Naive thymus-derived CD4-positive, alpha-beta T cell (primary cell): ENCODE measurements around the gene OTUD4. TPM values are rescaled to one million over a fixed set of nuclear protein-coding genes. Genes with fewer than 3 reads are reported as not detected.
A peak's percentile ranks its signal among the peaks of the same experiment; 100 is the strongest.

Experiments used
- ATAC-seq: fragments of 150-1000 bp; cut with Tn5 transposase; 2 replicates; pipeline ENCODE4 v1.10.0; 2021; ENCODE audit warnings: mild to moderate bottlenecking, moderate library complexity
- CTCF ChIA-PET: fragments of 350-600 bp; sonication (Branson Sonifier 250); formaldehyde crosslinking; loops from one replicate; lab custom pipeline; 2021; ENCODE audit warnings: antibody characterized with exemption; lab: Charles Lee
- POLR2A ChIA-PET: fragments of 350-600 bp; sonication (Branson Sonifier 250); formaldehyde crosslinking; loops from one replicate; lab custom pipeline; 2021; ENCODE audit warnings: antibody characterized with exemption, inconsistent platforms; lab: Charles Lee
- DNase-seq, 9 donors: peaks; one replicate each; pipeline versions ENCODE4 v3.0.0 to v3.0.0-alpha.2; 2020 to 2022; ENCODE audit warnings: mixed read lengths in 1 of 9
- H3K27ac ChIP-seq: one replicate; pipeline ENCODE4 v1.7.0; 2013; ENCODE audit warnings: mild to moderate bottlenecking, low read depth, low read length, moderate library complexity
- H3K27me3 ChIP-seq, 2 donors: one replicate each; pipeline ENCODE4 v1.7.0; 2013; ENCODE audit warnings: low read length in 2 of 2, mild to moderate bottlenecking in 2 of 2, moderate library complexity in 2 of 2; ENCODE audit not compliant: control insufficient read depth in 2 of 2, insufficient read depth in 2 of 2
- H3K36me3 ChIP-seq, 3 experiments: 1 replicate in 2 of 3; 2 replicates in 1 of 3; pipeline ENCODE4 v1.7.0; 2013; ENCODE audit warnings: low read length in 3 of 3, mild to moderate bottlenecking in 3 of 3, moderate library complexity in 1 of 3; ENCODE audit not compliant: insufficient read depth in 3 of 3, control insufficient read depth in 2 of 3
- H3K4me1 ChIP-seq, 2 donors: one replicate each; pipeline ENCODE4 v1.7.0; 2013; ENCODE audit warnings: low read length in 2 of 2, mild to moderate bottlenecking in 2 of 2, moderate library complexity in 1 of 2; ENCODE audit not compliant: control insufficient read depth in 2 of 2, insufficient read depth in 2 of 2
- H3K4me3 ChIP-seq: 2 replicates; pipeline ENCODE4 v1.7.0; 2013; ENCODE audit warnings: mild to moderate bottlenecking, low read length
- H3K9me3 ChIP-seq, 3 experiments: 1 replicate in 2 of 3; 2 replicates in 1 of 3; pipeline ENCODE4 v1.7.0; 2013; ENCODE audit warnings: low read length in 3 of 3; ENCODE audit not compliant: control insufficient read depth in 2 of 3
- H3K27ac Mint-ChIP-seq, 9 donors: one replicate each; pipeline ENCODE4 v1.8.0; 2020 to 2022; ENCODE audit warnings: mixed read lengths in 9 of 9, mild to moderate bottlenecking in 8 of 9, moderate library complexity in 5 of 9, inconsistent platforms in 2 of 9
- H3K27me3 Mint-ChIP-seq, 5 donors: one replicate each; pipeline ENCODE4 v1.8.0; 2021 to 2022; ENCODE audit warnings: mixed read lengths in 5 of 5, mild to moderate bottlenecking in 1 of 5
- H3K36me3 Mint-ChIP-seq, 5 donors: one replicate each; pipeline ENCODE4 v1.8.0; 2020 to 2022; ENCODE audit warnings: mixed read lengths in 5 of 5, mild to moderate bottlenecking in 3 of 5, inconsistent platforms in 1 of 5
- H3K4me1 Mint-ChIP-seq, 7 donors: one replicate each; pipeline ENCODE4 v1.8.0; 2020 to 2022; ENCODE audit warnings: mixed read lengths in 7 of 7, mild to moderate bottlenecking in 3 of 7, inconsistent platforms in 1 of 7
- H3K4me3 Mint-ChIP-seq, 10 donors: one replicate each; pipeline ENCODE4 v1.8.0; 2020 to 2022; ENCODE audit warnings: mild to moderate bottlenecking in 10 of 10, mixed read lengths in 10 of 10, moderate library complexity in 6 of 10, inconsistent platforms in 2 of 10
- H3K9me3 Mint-ChIP-seq, 11 donors: one replicate each; pipeline ENCODE4 v1.8.0; 2020 to 2022; ENCODE audit warnings: mixed read lengths in 11 of 11, mild to moderate bottlenecking in 4 of 11, inconsistent platforms in 1 of 11, moderate library complexity in 1 of 11
- intact Hi-C, 2 donors: fragments of 100-400 bp; cut with micrococcal nuclease; formaldehyde crosslinking; loops; one replicate each; pipeline ENCODE4 v1.15.1; 2023
- polyA plus RNA-seq, 2 donors: library from polyadenylated mRNA; unstranded; fragments of 300-500 nt; fragmentation: Illumina TruSeq; gene quantifications; one replicate each; pipeline ENCODE4 v1.2.3, GENCODE V29; 2021
- total RNA-seq, 6 experiments: library from RNA in 5 of 6; stranded (reverse) in 5 of 6; gene quantifications; 1 replicate in 5 of 6; 2 replicates in 1 of 6; pipeline ENCODE4 v1.2.3 and lab custom pipeline; 2021 to 2026

Gene OTUD4
- total and polyA plus RNA-seq, 7 experiments from 2014 or later: 15.0 to 65.4 (median 54.2) TPM

- ATAC-seq (no peak), DNase-seq (no peak)
- Histone ChIP-seq H3K36me3 (peaks cover 2 to 65% (median 4%) of the 10 kb centered on the region in 3 experiments), H3K27me3 (no peaks in the 10 kb centered on the region), H3K4me3 (no peak overlapping the region), H3K9me3 (no peaks in the 10 kb centered on the region), H3K27ac (no peak overlapping the region), H3K4me1 (peaks cover 0 to 5% of the 10 kb centered on the region in 2 donors)
- intact Hi-C loops: no loop called here
- CTCF ChIA-PET: no interaction called here
- Mint-ChIP-seq H3K27ac (peak overlapping the region in 2 of 9 donors; percentile 32 to 92), H3K4me1 (peaks cover 0 to 42% (median 0%) of the 10 kb centered on the region in 7 donors), H3K36me3 (peaks cover 10 to 49% (median 30%) of the 10 kb centered on the region in 5 donors), H3K9me3 (no peaks in the 10 kb centered on the region), H3K27me3 (no peaks in the 10 kb centered on the region), H3K4me3 (peak overlapping the region in 1 of 10 donors; percentile 75)
- POLR2A ChIA-PET: interaction anchor here (0.7 kb wide), 1 partner anchor 10 kb away, joined by 3 read pairs; no protein-coding TSS in a partner anchor
Measured at GRCh38 chr4:145125396-145125795, 55.0 kb downstream of the OTUD4 start.

DNA sequence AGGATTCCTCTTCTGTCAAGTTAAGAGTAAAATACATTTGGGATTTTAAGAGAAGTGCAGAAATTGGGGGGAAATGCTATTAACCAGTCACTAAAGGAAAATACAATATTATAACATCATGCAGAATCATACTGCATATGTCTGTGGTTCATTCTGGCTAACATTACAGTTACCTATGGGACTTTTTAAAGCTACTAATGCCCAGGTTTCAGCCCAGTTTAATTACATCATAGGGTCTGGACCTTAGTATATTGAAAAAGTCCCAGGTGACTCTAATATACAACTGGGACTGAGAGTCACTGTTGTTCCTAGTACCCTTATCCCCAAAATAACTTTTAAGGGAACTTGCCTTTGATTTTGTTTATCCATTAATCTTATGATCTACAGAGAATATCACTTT lies 72.3 kb downstream of the OTUD4 start:
- no peaks in the 10 kb centered on the region for H3K27me3 Mint-ChIP-seq
- POLR2A ChIA-PET: no interaction called here
- CTCF ChIA-PET: no interaction called here
- Histone ChIP-seq H3K4me1 (no peaks in the 10 kb centered on the region), H3K4me3 (no peak overlapping the region), H3K36me3 (peaks cover 18 to 75% (median 64%) of the 10 kb centered on the region in 3 experiments), H3K27ac (no peak overlapping the region), H3K9me3 (no peaks in the 10 kb centered on the region), H3K27me3 (no peaks in the 10 kb centered on the region)
- DNase-seq (no peak), ATAC-seq (no peak)
- intact Hi-C loops: no loop called here
- H3K4me3 Mint-ChIP-seq: no peak overlapping the region
- peaks cover 6 to 23% (median 14%) of the 10 kb centered on the region in 7 donors for H3K4me1 Mint-ChIP-seq
- peaks cover 9 to 43% (median 26%) of the 10 kb centered on the region in 5 donors for H3K36me3 Mint-ChIP-seq
- no peaks in the 10 kb centered on the region for H3K9me3 Mint-ChIP-seq
- no peak overlapping the region for H3K27ac Mint-ChIP-seq

DNA sequence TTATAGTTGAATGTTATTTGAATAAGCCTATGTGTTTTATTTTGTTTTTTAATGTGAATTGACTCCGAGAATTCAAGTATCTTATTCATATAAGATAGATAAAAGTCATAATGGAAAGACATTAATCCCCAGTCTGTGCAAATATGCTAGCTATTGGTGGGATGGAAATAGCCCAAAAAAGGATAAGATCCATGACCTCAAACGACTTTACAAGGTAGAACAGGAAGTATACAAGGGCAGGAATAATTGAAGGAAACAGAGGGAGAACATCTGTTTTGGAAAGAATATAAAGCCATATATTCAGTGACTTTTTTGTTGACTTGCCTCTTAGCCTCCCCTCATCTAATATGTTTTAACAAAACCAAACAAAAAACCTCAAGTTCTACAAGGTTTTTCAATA lies 73.3 kb downstream of the OTUD4 start:
- ATAC-seq (no peak), DNase-seq (no peak)
- no peak overlapping the region for H3K4me3 ChIP-seq
- peaks cover 0 to 3% of the 10 kb centered on the region in 2 donors for H3K4me1 ChIP-seq
- intact Hi-C loops: no loop called here
- H3K27ac Mint-ChIP-seq: peak overlapping the region in 1 of 9 donors; percentile 25
- no peaks in the 10 kb centered on the region for H3K9me3 ChIP-seq
- H3K27me3 Mint-ChIP-seq: no peaks in the 10 kb centered on the region
- no peak overlapping the region for H3K4me3 Mint-ChIP-seq
- no peaks in the 10 kb centered on the region for H3K27me3 ChIP-seq
- ChIA-PET CTCF (no interaction called here), POLR2A (interaction anchor here (0.9 kb wide), 1 partner anchor 9 kb away, joined by 3 read pairs; the partner anchor contains the start of genes ABCE1 and ANAPC10)
- peaks cover 18 to 65% (median 55%) of the 10 kb centered on the region in 3 experiments for H3K36me3 ChIP-seq
- H3K4me1 Mint-ChIP-seq: peaks cover 3 to 16% (median 9%) of the 10 kb centered on the region in 7 donors
- H3K27ac ChIP-seq: no peak overlapping the region
- H3K9me3 Mint-ChIP-seq: no peaks in the 10 kb centered on the region
- H3K36me3 Mint-ChIP-seq: peaks cover 4 to 33% (median 17%) of the 10 kb centered on the region in 5 donors

DNA sequence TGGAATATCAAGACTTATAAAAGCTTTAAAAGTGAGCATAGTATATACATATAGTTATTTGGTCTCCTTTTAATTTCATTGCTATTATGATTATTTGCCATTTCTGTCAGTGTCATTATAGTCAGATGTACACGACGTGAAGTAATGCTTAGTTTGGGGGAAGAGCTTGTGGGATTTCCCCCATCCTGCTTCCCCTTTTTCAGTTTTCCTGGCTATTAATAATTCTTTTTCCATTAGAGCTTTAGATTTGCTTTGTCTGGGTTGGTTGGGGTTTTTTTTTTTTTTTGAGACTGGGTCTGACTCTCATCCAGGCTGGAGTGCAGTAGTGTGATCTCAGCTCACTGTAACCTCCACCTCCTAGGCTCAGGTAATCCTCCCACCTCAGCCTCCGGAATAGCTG lies 76.9 kb downstream of the OTUD4 start:
- Mint-ChIP-seq H3K36me3 (peaks cover 0 to 12% (median 5%) of the 10 kb centered on the region in 5 donors), H3K9me3 (no peaks in the 10 kb centered on the region), H3K4me1 (peaks cover 10 to 29% (median 18%) of the 10 kb centered on the region in 7 donors), H3K27me3 (no peaks in the 10 kb centered on the region), H3K4me3 (peak overlapping the region in 3 of 10 donors; percentile 7 to 38 (median 16)), H3K27ac (peak overlapping the region in 1 of 9 donors; percentile 16)
- Histone ChIP-seq H3K4me1 (peaks cover 11 to 14% of the 10 kb centered on the region in 2 donors), H3K9me3 (no peaks in the 10 kb centered on the region), H3K4me3 (no peak overlapping the region), H3K27me3 (no peaks in the 10 kb centered on the region), H3K36me3 (peaks cover 14 to 32% (median 29%) of the 10 kb centered on the region in 3 experiments), H3K27ac (no peak overlapping the region)
- no peak for ATAC-seq
- CTCF ChIA-PET: no interaction called here
- no peak for DNase-seq
- POLR2A ChIA-PET: interaction anchor here (0.6 to 1.2 kb wide), 3 partner anchors 12 to 78 kb away, joined by 3 to 8 read pairs (median 4); no protein-coding TSS in a partner anchor
- intact Hi-C loops: no loop called here

GRCh38 chr4:145102619-145103018 lies 77.8 kb downstream of the OTUD4 start:
- peaks cover 12 to 14% of the 10 kb centered on the region in 2 donors for H3K4me1 ChIP-seq
- POLR2A ChIA-PET: no interaction called here
- H3K9me3 ChIP-seq: no peaks in the 10 kb centered on the region
- Mint-ChIP-seq H3K27ac (no peak overlapping the region), H3K4me3 (no peak overlapping the region), H3K9me3 (peaks cover 0 to 7% (median 0%) of the 10 kb centered on the region in 11 donors), H3K4me1 (peaks cover 16 to 33% (median 21%) of the 10 kb centered on the region in 7 donors), H3K27me3 (no peaks in the 10 kb centered on the region), H3K36me3 (peaks cover 0 to 8% (median 4%) of the 10 kb centered on the region in 5 donors)
- no peak for ATAC-seq
- no peak overlapping the region for H3K4me3 ChIP-seq
- DNase-seq: no peak
- CTCF ChIA-PET: no interaction called here
- H3K36me3 ChIP-seq: peaks cover 10 to 25% (median 22%) of the 10 kb centered on the region in 3 experiments
- H3K27ac ChIP-seq: no peak overlapping the region
- intact Hi-C loops: no loop called here
- no peaks in the 10 kb centered on the region for H3K27me3 ChIP-seq

DNA sequence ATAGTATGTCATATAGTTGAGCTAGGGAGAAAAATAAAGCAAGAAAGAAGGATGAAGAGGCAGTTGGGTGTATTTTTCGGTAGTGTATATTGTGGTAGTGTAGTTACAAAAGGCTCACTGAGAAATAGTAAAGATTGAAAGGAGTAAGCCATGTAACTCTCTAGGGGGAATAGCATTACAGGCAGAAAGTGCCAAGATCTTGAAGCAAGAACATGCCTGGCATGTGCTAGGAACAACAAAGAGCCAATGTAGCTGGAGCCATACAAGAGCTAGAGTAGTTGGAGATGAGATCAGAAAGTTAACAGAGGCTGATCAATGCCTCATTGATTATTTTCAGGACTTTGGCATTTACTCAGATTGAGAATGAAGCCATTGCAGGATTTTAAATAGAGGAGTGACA lies 79.3 kb downstream of the OTUD4 start:
- peaks cover 0 to 8% (median 0%) of the 10 kb centered on the region in 11 donors for H3K9me3 Mint-ChIP-seq
- H3K27ac Mint-ChIP-seq: no peak overlapping the region
- Histone ChIP-seq H3K4me1 (peaks cover 22 to 23% of the 10 kb centered on the region in 2 donors), H3K4me3 (no peak overlapping the region), H3K27ac (no peak overlapping the region), H3K36me3 (peaks cover 4 to 11% (median 9%) of the 10 kb centered on the region in 3 experiments), H3K9me3 (no peaks in the 10 kb centered on the region), H3K27me3 (no peaks in the 10 kb centered on the region)
- no peak for ATAC-seq
- intact Hi-C loops: no loop called here
- no peak for DNase-seq
- H3K4me1 Mint-ChIP-seq: peaks cover 12 to 37% (median 23%) of the 10 kb centered on the region in 7 donors
- no peaks in the 10 kb centered on the region for H3K27me3 Mint-ChIP-seq
- H3K36me3 Mint-ChIP-seq: peaks cover 0 to 3% (median 0%) of the 10 kb centered on the region in 5 donors
- H3K4me3 Mint-ChIP-seq: no peak overlapping the region
- ChIA-PET POLR2A (interaction anchor here (0.8 to 1.0 kb wide), 2 partner anchors 12 to 518 kb away, joined by 3 read pairs; no protein-coding TSS in a partner anchor), CTCF (no interaction called here)
